ENCODE results near the gene FKBP9.

GRCh38 chr7:33012364-33012763 is 55.1 kb downstream of the FKBP9 start:
- TF ChIP-seq CTCF (IDR thresholded peaks at IDR 0.05) (no peak), POLR2A (IDR thresholded peaks at IDR 0.05) (no peak)

All from lower leg skin (tissue), 3 donors.